Thyroid gland (tissue), 4 donors: ENCODE data around the gene KANSL3.

Source experiments
- POLR2A ChIP-seq, 2 donors: fragments of 450-650 bp; IDR thresholded peaks; one replicate each; pipeline ENCODE4 v1.6.1; 2017; ENCODE audit warnings: antibody characterized with exemption in 2 of 2, mild to moderate bottlenecking in 2 of 2, moderate library complexity in 1 of 2
- TF ChIP-seq, protein P1 (sequence below), 6 experiments: fragments of 200-600 bp in 3 of 6; fragments of 450-650 bp in 3 of 6; sonication (generic) in 3 of 6; IDR thresholded peaks; one replicate each; pipeline ENCODE4 v1.5.1; 2016 to 2019; ENCODE audit warnings: antibody characterized with exemption in 6 of 6, mild to moderate bottlenecking in 2 of 6, inconsistent platforms in 1 of 6, moderate library complexity in 1 of 6

DNA sequence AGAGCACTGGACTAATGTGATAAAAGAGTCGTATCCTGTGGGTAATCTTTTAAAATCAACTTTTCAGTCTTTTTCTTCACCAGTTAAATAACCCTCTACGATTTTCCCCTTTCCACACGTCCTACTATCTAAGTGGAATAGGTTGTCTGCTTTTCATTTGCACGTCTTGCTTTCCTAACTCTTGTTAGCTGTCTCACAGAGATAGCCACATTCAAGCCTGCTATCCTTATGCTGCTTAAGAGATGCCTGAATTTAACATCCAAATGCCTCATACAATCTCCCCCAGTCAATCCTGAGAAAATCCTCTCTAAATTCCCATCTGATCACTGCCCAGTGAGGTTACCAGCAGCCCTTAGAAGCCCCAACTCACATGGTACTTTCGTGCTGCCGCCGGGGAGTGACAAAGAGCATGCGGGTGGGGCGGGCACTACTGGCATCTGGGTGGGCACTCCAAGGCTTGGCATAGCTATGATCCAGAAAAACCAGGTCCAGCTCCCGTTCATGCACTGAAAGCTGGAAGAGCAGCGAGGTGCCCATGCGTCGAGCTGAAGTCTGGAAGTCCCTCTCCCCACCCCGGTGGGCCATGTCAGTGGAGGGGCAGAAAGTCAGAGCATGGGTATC is 1.5 kb downstream of the KANSL3 start:
- no peak for TF ChIP-seq POLR2A (IDR thresholded peaks at IDR 0.05)
- TF ChIP-seq, protein P1, sequence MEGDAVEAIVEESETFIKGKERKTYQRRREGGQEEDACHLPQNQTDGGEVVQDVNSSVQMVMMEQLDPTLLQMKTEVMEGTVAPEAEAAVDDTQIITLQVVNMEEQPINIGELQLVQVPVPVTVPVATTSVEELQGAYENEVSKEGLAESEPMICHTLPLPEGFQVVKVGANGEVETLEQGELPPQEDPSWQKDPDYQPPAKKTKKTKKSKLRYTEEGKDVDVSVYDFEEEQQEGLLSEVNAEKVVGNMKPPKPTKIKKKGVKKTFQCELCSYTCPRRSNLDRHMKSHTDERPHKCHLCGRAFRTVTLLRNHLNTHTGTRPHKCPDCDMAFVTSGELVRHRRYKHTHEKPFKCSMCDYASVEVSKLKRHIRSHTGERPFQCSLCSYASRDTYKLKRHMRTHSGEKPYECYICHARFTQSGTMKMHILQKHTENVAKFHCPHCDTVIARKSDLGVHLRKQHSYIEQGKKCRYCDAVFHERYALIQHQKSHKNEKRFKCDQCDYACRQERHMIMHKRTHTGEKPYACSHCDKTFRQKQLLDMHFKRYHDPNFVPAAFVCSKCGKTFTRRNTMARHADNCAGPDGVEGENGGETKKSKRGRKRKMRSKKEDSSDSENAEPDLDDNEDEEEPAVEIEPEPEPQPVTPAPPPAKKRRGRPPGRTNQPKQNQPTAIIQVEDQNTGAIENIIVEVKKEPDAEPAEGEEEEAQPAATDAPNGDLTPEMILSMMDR (IDR thresholded peaks at IDR 0.05), result no peak
